ACC112 (cell line): ENCODE results near the gene PGP.

Source experiments
- H2AFZ ChIP-seq: fragments of 200-600 bp; sonication (generic); one replicate; pipeline ENCODE4 v1.6.0; 2017; ENCODE audit warnings: antibody characterized with exemption, low read length; ENCODE audit not compliant: unreplicated experiment
- H3K27ac ChIP-seq: fragments of 200-600 bp; sonication (generic); 2 replicates; pipeline ENCODE4 v1.5.1; 2014; ENCODE audit warnings: low read depth, mild to moderate bottlenecking, antibody characterized with exemption, low read length, moderate library complexity
- H3K27me3 ChIP-seq: fragments of 200-600 bp; sonication (generic); 2 replicates; pipeline ENCODE4 v1.6.1; 2014; ENCODE audit warnings: mild to moderate bottlenecking, antibody characterized with exemption, low read length, moderate library complexity, mixed read lengths; ENCODE audit not compliant: insufficient read depth
- H3K36me3 ChIP-seq: fragments of 200-600 bp; sonication (generic); 2 replicates; pipeline ENCODE4 v1.6.1; 2016; ENCODE audit warnings: mild to moderate bottlenecking, antibody characterized with exemption, low read length, moderate library complexity, mixed read lengths; ENCODE audit not compliant: insufficient read depth
- H3K4me1 ChIP-seq: fragments of 200-600 bp; sonication (generic); one replicate; pipeline ENCODE4 v1.6.1; 2016; ENCODE audit warnings: low read length, mixed read lengths; ENCODE audit not compliant: insufficient read depth, unreplicated experiment, control insufficient read depth
- H3K4me3 ChIP-seq: fragments of 200-600 bp; sonication (generic); 2 replicates; pipeline ENCODE4 v1.5.1; 2014; ENCODE audit warnings: mild to moderate bottlenecking, low read depth, low read length
- H3K79me2 ChIP-seq: fragments of 200-600 bp; sonication (generic); one replicate; pipeline ENCODE4 v1.6.0; 2016; ENCODE audit warnings: low read length; ENCODE audit not compliant: control insufficient read depth, unreplicated experiment, insufficient read depth

Gene PGP

GRCh38 chr16:2237493-2238149 is 23.0 kb upstream of the PGP start:
- Histone ChIP-seq H2AFZ (no peak overlapping the region), H3K79me2 (no peaks in the 10 kb centered on the region), H3K36me3 (peaks cover 7% of the 10 kb centered on the region; the same call in 1 of the 2 replicates), H3K27me3 (no peaks in the 10 kb centered on the region), H3K4me1 (peaks cover 3% of the 10 kb centered on the region), H3K4me3 (no peak overlapping the region), H3K27ac (no peak overlapping the region)

GRCh38 chr16:2237102-2237482 is 22.5 kb upstream of the PGP start:
- Histone ChIP-seq H3K36me3 (peaks cover 7% of the 10 kb centered on the region; the same call in 1 of the 2 replicates), H3K4me3 (no peak overlapping the region), H3K79me2 (no peaks in the 10 kb centered on the region), H2AFZ (no peak overlapping the region), H3K27ac (no peak overlapping the region), H3K4me1 (peaks cover 3% of the 10 kb centered on the region), H3K27me3 (no peaks in the 10 kb centered on the region)

GRCh38 chr16:2236337-2237101 is 21.9 kb upstream of the PGP start, which contains the start of gene DNASE1L2:
DNASE1L2 (plus strand) TSS chr16:2236444; CDS start chr16:2236817, 373 bp downstream.
- no peaks in the 10 kb centered on the region for H3K27me3 ChIP-seq
- H3K4me1 ChIP-seq: peaks cover 3% of the 10 kb centered on the region
- no peaks in the 10 kb centered on the region for H3K79me2 ChIP-seq
- no peak within 1 kb of the TSS for H3K4me3 ChIP-seq
- no peak within 1 kb of the TSS for H2AFZ ChIP-seq
- H3K27ac ChIP-seq: no peak within 1 kb of the TSS
- peaks cover 7% of the 10 kb centered on the region; the same call in 1 of the 2 replicates for H3K36me3 ChIP-seq

GRCh38 chr16:2235695-2236336 is 21.2 kb upstream of the PGP start:
- H3K4me1 ChIP-seq: peaks cover 3% of the 10 kb centered on the region
- no peaks in the 10 kb centered on the region for H3K27me3 ChIP-seq
- H3K27ac ChIP-seq: no peak overlapping the region
- H2AFZ ChIP-seq: no peak overlapping the region
- H3K36me3 ChIP-seq: peaks cover 7% of the 10 kb centered on the region; the same call in 1 of the 2 replicates
- no peaks in the 10 kb centered on the region for H3K79me2 ChIP-seq
- no peak overlapping the region for H3K4me3 ChIP-seq

- H2AFZ ChIP-seq: no peak overlapping the region
- no peaks in the 10 kb centered on the region for H3K27me3 ChIP-seq
- H3K27ac ChIP-seq: no peak overlapping the region
- peaks cover 7% of the 10 kb centered on the region; the same call in 1 of the 2 replicates for H3K36me3 ChIP-seq
- H3K4me3 ChIP-seq: no peak overlapping the region
- H3K79me2 ChIP-seq: no peaks in the 10 kb centered on the region
- peaks cover 3% of the 10 kb centered on the region for H3K4me1 ChIP-seq
Observed at GRCh38 chr16:2235234-2235651, 20.6 kb upstream of the PGP start.

GRCh38 chr16:2234813-2235170 is 20.2 kb upstream of the PGP start:
- H3K27ac ChIP-seq: no peak overlapping the region

GRCh38 chr16:2233872-2234812 is 19.5 kb upstream of the PGP start:
- Histone ChIP-seq H3K4me1 (peaks cover 3% of the 10 kb centered on the region), H2AFZ (no peak overlapping the region), H3K27me3 (no peaks in the 10 kb centered on the region), H3K36me3 (peaks cover 9% of the 10 kb centered on the region; the same call in 1 of the 2 replicates), H3K4me3 (no peak overlapping the region), H3K27ac (no peak overlapping the region), H3K79me2 (peaks cover 2% of the 10 kb centered on the region)

More at GRCh38 chr16:2234813-2235170, 20.2 kb upstream of the PGP start:
- no peaks in the 10 kb centered on the region for H3K27me3 ChIP-seq
- peaks cover 3% of the 10 kb centered on the region for H3K4me1 ChIP-seq
- H3K36me3 ChIP-seq: peaks cover 7% of the 10 kb centered on the region; the same call in 1 of the 2 replicates
- no peak overlapping the region for H2AFZ ChIP-seq
- no peaks in the 10 kb centered on the region for H3K79me2 ChIP-seq
- H3K4me3 ChIP-seq: no peak overlapping the region

GRCh38 chr16:2233046-2233775 is 18.6 kb upstream of the PGP start:
- no peak overlapping the region for H3K4me3 ChIP-seq
- peaks cover 3% of the 10 kb centered on the region for H3K4me1 ChIP-seq
- H3K27me3 ChIP-seq: no peaks in the 10 kb centered on the region
- no peak overlapping the region for H2AFZ ChIP-seq
- no peak overlapping the region for H3K27ac ChIP-seq
- H3K79me2 ChIP-seq: peaks cover 7% of the 10 kb centered on the region
- H3K36me3 ChIP-seq: peaks cover 9% of the 10 kb centered on the region; the same call in 1 of the 2 replicates

GRCh38 chr16:2232094-2232990 is 17.7 kb upstream of the PGP start:
- Histone ChIP-seq H3K27me3 (no peaks in the 10 kb centered on the region), H3K27ac (no peak overlapping the region), H2AFZ (no peak overlapping the region), H3K4me1 (peaks cover 3% of the 10 kb centered on the region), H3K36me3 (peaks cover 9% of the 10 kb centered on the region; the same call in 1 of the 2 replicates), H3K79me2 (peaks cover 12% of the 10 kb centered on the region), H3K4me3 (no peak overlapping the region)
